Bronchial epithelial cell (primary cell): ENCODE measurements around the gene NLRC5. TPM values are rescaled to one million over a fixed set of nuclear protein-coding genes. Genes with fewer than 3 reads are reported as not detected.

Source experiments
- DNase-seq: peaks from one replicate; pipeline ENCODE4 v3.0.0-alpha.2; 2010; ENCODE audit warnings: low read depth
- FAIRE-seq: peaks from 2 replicates; lab custom pipeline; 2011; peaks lifted over from hg19 to GRCh38; lab: Jason Lieb, UNC
- H3K27me3 ChIP-seq: 2 replicates; pipeline ENCODE4 v1.5.1; 2011; ENCODE audit warnings: low read length; ENCODE audit not compliant: control insufficient read depth, insufficient read depth
- H3K36me3 ChIP-seq: 2 replicates; pipeline ENCODE4 v1.5.1; 2011; ENCODE audit warnings: low read length; ENCODE audit not compliant: control insufficient read depth, insufficient read depth
- H3K4me3 ChIP-seq: 2 replicates; pipeline ENCODE4 v1.5.1; 2011; ENCODE audit warnings: mild to moderate bottlenecking, low read depth, low read length, control low read depth
- CTCF ChIP-seq: IDR thresholded peaks from 2 replicates; pipeline ENCODE4 v1.5.1; 2011; ENCODE audit warnings: mild to moderate bottlenecking, moderate library complexity, low read length, control low read depth, inconsistent platforms; ENCODE audit not compliant: insufficient read depth, severe bottlenecking
- total RNA-seq: library from RNA; depleted of rRNA; stranded (reverse); fragments of >200 nt; gene quantifications from 2 replicates; pipeline ENCODE4 v1.2.1, GENCODE V29; 2014

Gene NLRC5
- total RNA-seq, 1 donor from 2014 or later, result 2.1 TPM

GRCh38 chr16:56993204-56993603 is 3.8 kb downstream of the NLRC5 start:
- TF ChIP-seq CTCF, result no peak
- DNase-seq, result no peak

DNA sequence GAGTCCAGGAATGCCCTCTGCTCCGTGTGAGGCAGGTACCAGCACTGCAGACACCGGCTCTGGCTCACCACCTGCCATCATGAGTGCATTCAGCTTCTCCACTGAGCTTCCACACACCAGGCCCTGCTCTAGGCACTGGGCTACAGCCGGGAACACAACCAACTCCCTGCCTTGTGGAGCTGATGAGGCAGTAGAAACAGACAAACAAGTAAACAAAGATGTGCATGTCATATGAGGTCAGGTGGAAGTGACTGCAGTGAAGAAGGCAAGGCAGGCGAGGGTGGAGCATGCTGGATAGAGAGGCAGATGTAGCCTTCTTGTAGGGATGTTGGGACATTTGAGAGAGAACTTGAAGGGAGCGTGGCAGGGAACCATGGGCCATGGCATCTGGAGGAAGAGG is 5.0 kb downstream of the NLRC5 start:
- TF ChIP-seq CTCF, result no peak

More at GRCh38 chr16:56993204-56993603, 3.8 kb downstream of the NLRC5 start:
- Histone ChIP-seq H3K27me3 (no peaks in the 10 kb centered on the region), H3K4me3 (no peak overlapping the region), H3K36me3 (no peaks in the 10 kb centered on the region)
- FAIRE-seq, result no peak

DNA sequence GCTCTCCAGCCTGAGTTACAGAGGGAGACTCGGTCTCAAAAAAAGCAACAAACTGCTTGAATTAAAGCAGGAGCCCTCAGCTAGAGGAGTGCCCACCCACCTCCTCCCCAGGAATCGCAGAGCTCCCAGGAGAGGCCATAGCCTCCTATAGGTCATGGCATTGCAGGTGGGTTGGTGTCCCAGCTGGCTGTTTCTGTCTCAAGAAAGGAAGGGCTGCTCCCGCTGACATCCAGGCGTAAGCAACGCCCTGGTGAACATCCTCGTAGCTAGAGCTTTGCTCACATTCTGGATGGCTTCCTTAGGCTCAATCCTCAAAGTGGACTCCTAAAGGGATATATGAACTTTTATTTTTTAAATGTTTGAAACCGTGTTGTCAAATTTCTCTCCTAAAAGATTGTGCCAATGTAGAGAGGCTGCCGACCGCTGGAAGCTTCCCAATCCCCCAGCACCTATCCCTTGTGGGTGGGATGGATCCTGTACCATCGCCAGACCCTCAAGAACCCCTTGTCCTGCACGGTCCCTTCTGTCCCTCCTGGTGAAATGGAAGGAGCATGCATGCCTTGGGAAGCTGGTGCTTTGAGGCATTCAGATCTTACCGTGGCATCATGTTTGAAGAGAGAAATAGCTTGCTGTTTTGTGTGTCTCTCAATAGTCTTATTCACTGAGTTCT is 5.9 kb downstream of the NLRC5 start:
- no peak for TF ChIP-seq CTCF
- no peak overlapping the region for H3K4me3 ChIP-seq
- no peak for DNase-seq
- no peak for FAIRE-seq
- H3K36me3 ChIP-seq, result no peaks in the 10 kb centered on the region
- H3K27me3 ChIP-seq, result no peaks in the 10 kb centered on the region

More for the DNA sequence above, 5.0 kb downstream of the NLRC5 start:
- no peak for FAIRE-seq
- Histone ChIP-seq H3K36me3 (no peaks in the 10 kb centered on the region), H3K27me3 (no peaks in the 10 kb centered on the region), H3K4me3 (no peak overlapping the region)
- DNase-seq, result no peak

DNA sequence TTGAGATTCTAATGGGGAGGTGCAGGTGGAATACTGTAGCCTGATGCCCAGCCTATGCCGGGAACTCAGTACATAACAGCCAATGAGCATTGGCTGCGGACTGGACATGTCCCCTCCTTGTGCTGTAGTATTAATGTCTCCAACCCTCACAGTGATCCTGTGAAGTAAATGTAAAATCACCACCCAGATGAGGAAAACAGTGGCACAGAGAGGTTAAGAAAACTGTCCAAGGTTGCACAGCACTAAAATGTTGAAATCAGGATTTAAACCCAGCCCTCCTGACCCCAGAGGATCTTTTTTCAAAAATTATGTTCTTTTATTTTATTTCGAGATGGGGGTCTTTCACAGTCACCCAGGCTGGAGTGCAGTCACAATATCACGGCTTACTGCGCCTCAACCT is 7.9 kb downstream of the NLRC5 start:
- no peak overlapping the region for H3K4me3 ChIP-seq
- no peaks in the 10 kb centered on the region for H3K27me3 ChIP-seq
- H3K36me3 ChIP-seq, result no peaks in the 10 kb centered on the region
- FAIRE-seq, result no peak
- TF ChIP-seq CTCF, result no peak
- DNase-seq, result no peak

- H3K4me3 ChIP-seq, result no peak overlapping the region
- H3K36me3 ChIP-seq, result no peaks in the 10 kb centered on the region
- DNase-seq (no peak), FAIRE-seq (no peak)
- no peaks in the 10 kb centered on the region for H3K27me3 ChIP-seq
- no peak for TF ChIP-seq CTCF
Measured at GRCh38 chr16:56997931-56998330, 8.6 kb downstream of the NLRC5 start.

DNA sequence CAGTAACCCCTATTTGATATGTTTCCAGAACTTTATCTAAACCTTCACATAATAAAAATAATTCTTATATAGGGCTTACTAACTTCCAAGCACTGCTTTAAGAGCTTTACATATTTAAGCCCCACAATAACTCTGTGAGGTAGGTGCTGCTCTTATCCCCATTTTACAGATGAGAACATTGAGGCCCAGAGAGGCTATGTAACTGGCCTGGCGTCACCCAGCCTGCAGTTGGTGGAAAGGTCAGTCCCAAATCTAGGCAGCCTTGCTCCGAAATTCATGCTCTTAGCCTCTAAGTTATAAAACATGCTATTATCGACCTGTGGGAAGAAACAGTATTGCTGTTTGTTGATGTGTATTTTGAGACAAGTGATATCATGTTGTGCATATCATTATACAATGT is 9.0 kb downstream of the NLRC5 start:
- Histone ChIP-seq H3K4me3 (no peak overlapping the region), H3K27me3 (no peaks in the 10 kb centered on the region), H3K36me3 (no peaks in the 10 kb centered on the region)
- no peak for TF ChIP-seq CTCF
- FAIRE-seq (no peak), DNase-seq (no peak)
